Upper lobe of right lung (tissue), 1 donor: ENCODE results near the gene GIMAP5. TPM values are rescaled to one million over a fixed set of nuclear protein-coding genes. Genes with fewer than 3 reads are reported as not detected.
A peak's percentile ranks its signal among the peaks of the same experiment; 100 is the strongest.

ENCODE experiments used
- ATAC-seq: fragments of 200-7000 bp; cut with Tn5 transposase; one replicate; pipeline ENCODE4 v1.9.1; 2020; ENCODE audit warnings: mild to moderate bottlenecking, moderate library complexity
- DNase-seq: peaks from one replicate; pipeline ENCODE4 v3.0.0-alpha.2; 2020
- H3K27ac ChIP-seq: fragments of 200-600 bp; one replicate; pipeline ENCODE4 v1.8.0; 2022
- H3K27me3 ChIP-seq: fragments of 200-600 bp; one replicate; pipeline ENCODE4 v1.8.0; 2022; ENCODE audit warnings: mild to moderate bottlenecking
- H3K36me3 ChIP-seq: fragments of 200-600 bp; one replicate; pipeline ENCODE4 v1.8.0; 2022
- H3K4me1 ChIP-seq: fragments of 200-600 bp; one replicate; pipeline ENCODE4 v1.8.0; 2022
- H3K4me3 ChIP-seq: fragments of 200-600 bp; one replicate; pipeline ENCODE4 v1.8.0; 2022; ENCODE audit warnings: mild to moderate bottlenecking
- H3K9me3 ChIP-seq: fragments of 200-600 bp; one replicate; pipeline ENCODE4 v1.8.0; 2022
- intact Hi-C: fragments of 100-400 bp; cut with DNase I; formaldehyde crosslinking; loops from one replicate; pipeline ENCODE4 v1.11.0; 2022
- total RNA-seq: library from RNA; stranded (reverse); fragmentation: NEBNext Ultra II Directional; extraction: Animal tissue kit (Norgen Biotek cat#: 25700); gene quantifications from one replicate; pipeline ENCODE4 v1.2.1, GENCODE V29; 2021
- TF ChIP-seq, protein P1 (sequence below): fragments of 200-600 bp; IDR thresholded peaks from one replicate; pipeline ENCODE4 v1.8.0; 2022; ENCODE audit warnings: antibody characterized with exemption
- donor health status: DM: no; HTN: yes; CAD: no; lungs with severe emphysema.

Gene GIMAP5
- total RNA-seq, 1 donor from 2014 or later = 41.8 TPM

DNA sequence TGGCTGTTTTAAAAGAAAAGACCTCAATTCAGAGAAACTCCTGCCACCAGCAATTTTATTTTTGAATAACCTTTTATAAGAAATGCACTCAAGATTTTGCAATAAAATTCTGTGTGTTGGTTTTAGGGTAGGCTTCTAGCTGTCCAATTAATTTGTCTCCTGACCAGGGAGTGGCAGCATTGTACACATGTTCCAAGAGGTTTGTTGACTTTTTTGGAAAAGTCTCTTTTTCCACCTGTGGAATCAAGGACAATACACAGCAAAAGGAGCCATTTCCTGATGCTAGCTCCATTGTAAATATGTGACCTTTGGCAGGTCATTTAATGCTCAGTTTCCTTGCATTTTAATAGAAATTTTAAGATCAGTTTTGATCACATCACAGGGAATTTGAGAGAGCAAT, 1.8 kb downstream of the GIMAP5 start:
- intact Hi-C loops = no loop called here
- DNase-seq = no peak
- H3K36me3 ChIP-seq = peaks cover 26% of the 10 kb centered on the region
- H3K4me1 ChIP-seq = peaks cover 13% of the 10 kb centered on the region
- TF ChIP-seq, protein P1, sequence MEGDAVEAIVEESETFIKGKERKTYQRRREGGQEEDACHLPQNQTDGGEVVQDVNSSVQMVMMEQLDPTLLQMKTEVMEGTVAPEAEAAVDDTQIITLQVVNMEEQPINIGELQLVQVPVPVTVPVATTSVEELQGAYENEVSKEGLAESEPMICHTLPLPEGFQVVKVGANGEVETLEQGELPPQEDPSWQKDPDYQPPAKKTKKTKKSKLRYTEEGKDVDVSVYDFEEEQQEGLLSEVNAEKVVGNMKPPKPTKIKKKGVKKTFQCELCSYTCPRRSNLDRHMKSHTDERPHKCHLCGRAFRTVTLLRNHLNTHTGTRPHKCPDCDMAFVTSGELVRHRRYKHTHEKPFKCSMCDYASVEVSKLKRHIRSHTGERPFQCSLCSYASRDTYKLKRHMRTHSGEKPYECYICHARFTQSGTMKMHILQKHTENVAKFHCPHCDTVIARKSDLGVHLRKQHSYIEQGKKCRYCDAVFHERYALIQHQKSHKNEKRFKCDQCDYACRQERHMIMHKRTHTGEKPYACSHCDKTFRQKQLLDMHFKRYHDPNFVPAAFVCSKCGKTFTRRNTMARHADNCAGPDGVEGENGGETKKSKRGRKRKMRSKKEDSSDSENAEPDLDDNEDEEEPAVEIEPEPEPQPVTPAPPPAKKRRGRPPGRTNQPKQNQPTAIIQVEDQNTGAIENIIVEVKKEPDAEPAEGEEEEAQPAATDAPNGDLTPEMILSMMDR = peak; percentile 26
- no peaks in the 10 kb centered on the region for H3K9me3 ChIP-seq
- peak overlapping the region; percentile 61 for H3K4me3 ChIP-seq
- H3K27me3 ChIP-seq = no peaks in the 10 kb centered on the region
- H3K27ac ChIP-seq = peak overlapping the region; percentile 87
- no peak for ATAC-seq

DNA sequence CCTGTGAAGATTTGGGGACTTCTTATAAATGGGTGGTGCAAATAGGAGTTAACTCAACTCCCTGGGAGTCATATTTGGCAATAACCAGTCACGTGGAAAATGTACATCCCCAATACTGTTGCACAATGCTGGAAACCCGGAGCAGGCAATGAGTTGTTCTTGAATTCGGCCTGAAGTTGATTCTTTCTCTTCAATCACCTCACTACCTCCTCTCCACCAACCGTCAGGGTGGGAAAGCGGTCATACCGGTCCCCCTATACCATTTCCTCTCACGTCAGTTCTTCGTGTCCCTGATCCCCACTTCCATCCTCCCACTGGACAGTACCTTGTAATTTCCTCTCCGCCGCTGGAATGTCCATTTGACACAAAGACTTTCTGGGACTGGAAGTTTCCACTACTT, 2.8 kb downstream of the GIMAP5 start:
- TF ChIP-seq, protein P1 = no peak
- Histone ChIP-seq H3K4me1 (peaks cover 13% of the 10 kb centered on the region), H3K36me3 (peaks cover 26% of the 10 kb centered on the region), H3K27me3 (no peaks in the 10 kb centered on the region), H3K27ac (peak overlapping the region; percentile 87), H3K9me3 (no peaks in the 10 kb centered on the region), H3K4me3 (peak overlapping the region; percentile 61)
- no peak for DNase-seq
- ATAC-seq = no peak
- intact Hi-C loops = loop anchor here (10.0 kb wide), 1 partner anchor 105 kb away; the partner anchor contains the start of gene GIMAP6

GRCh38 chr7:150742286-150742968, 5.2 kb downstream of the GIMAP5 start:
- Histone ChIP-seq H3K36me3 (peaks cover 26% of the 10 kb centered on the region), H3K27me3 (no peaks in the 10 kb centered on the region), H3K4me3 (peak overlapping the region; percentile 61), H3K4me1 (peaks cover 13% of the 10 kb centered on the region), H3K9me3 (no peaks in the 10 kb centered on the region), H3K27ac (no peak overlapping the region)
- intact Hi-C loops = loop anchor here (10.0 kb wide), 1 partner anchor 108 kb away; the partner anchor contains the start of gene GIMAP6
- DNase-seq (no peak), ATAC-seq (no peak)
- TF ChIP-seq, protein P1 = no peak

DNA sequence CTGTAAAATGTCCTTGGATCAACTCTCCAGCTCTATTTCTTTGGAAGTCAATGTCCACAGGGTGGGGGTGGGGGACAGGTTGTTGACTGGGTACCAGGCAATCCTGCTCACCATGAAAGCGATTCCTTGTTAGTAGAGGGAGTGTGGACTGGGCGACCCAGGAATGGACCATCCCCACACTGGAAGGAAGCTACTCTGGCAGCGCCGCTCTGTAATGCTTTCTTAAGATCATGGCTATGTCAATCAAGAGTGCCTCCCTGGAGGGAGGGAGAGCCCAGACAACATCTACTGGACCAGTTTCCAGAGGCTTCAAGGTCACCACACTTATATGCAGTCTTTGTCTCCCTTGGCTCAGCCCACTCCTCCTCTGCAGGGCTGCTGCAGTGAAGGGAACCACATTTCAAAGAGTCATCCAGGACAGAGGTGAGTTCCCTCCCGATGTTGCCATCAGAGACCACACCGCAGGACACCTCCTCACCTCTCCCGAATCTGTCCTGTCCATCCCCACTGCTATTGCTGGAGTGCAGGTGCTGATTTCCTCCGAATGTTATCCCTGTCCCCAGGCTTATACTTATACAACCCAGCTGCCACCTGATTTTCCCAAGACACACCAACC, 6.9 kb downstream of the GIMAP5 start:
- H3K9me3 ChIP-seq = no peaks in the 10 kb centered on the region
- H3K27me3 ChIP-seq = no peaks in the 10 kb centered on the region
- no peak overlapping the region for H3K4me3 ChIP-seq
- ATAC-seq (no peak), DNase-seq (no peak)
- TF ChIP-seq, protein P1 = no peak
- peaks cover 26% of the 10 kb centered on the region for H3K36me3 ChIP-seq
- peaks cover 8% of the 10 kb centered on the region for H3K4me1 ChIP-seq
- peak overlapping the region; percentile 11 for H3K27ac ChIP-seq
- intact Hi-C loops = loop anchor here (10.0 kb wide), 1 partner anchor 109 kb away; the partner anchor contains the start of gene GIMAP6

DNA sequence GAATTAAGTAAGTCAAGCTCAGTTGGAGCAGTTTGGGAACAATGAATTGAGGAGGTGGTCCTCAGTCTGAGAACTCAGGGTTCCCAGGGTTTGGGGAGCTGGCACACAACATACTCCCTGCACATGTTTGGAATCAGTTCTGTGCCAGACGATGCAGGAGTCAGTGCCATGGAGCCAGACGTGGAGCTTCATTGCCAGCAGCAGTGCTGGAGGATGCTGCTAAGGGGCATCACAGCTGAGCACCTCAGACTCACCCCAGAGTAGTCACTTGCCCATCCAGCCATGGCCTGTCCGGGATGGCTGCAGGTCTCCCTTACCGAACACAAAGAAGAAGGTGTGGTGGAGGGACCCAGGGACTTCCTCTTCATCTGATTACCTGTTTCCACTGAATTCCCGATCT, 7.9 kb downstream of the GIMAP5 start:
- H3K4me3 ChIP-seq = no peak overlapping the region
- TF ChIP-seq, protein P1 = no peak
- DNase-seq (no peak), ATAC-seq (no peak)
- no peaks in the 10 kb centered on the region for H3K9me3 ChIP-seq
- intact Hi-C loops = loop anchor here (10.0 kb wide), 1 partner anchor 110 kb away; the partner anchor contains the start of gene GIMAP6
- peaks cover 26% of the 10 kb centered on the region for H3K36me3 ChIP-seq
- no peaks in the 10 kb centered on the region for H3K27me3 ChIP-seq
- H3K4me1 ChIP-seq = peaks cover 7% of the 10 kb centered on the region
- H3K27ac ChIP-seq = no peak overlapping the region
